Measurements from ENCODE around the gene AMIGO1. TPM values are rescaled to one million over a fixed set of nuclear protein-coding genes. Genes with fewer than 3 reads are reported as not detected.

AMIGO1 gene
- total RNA-seq, 1 experiment from 2014 or later, result 1.5 TPM

DNA sequence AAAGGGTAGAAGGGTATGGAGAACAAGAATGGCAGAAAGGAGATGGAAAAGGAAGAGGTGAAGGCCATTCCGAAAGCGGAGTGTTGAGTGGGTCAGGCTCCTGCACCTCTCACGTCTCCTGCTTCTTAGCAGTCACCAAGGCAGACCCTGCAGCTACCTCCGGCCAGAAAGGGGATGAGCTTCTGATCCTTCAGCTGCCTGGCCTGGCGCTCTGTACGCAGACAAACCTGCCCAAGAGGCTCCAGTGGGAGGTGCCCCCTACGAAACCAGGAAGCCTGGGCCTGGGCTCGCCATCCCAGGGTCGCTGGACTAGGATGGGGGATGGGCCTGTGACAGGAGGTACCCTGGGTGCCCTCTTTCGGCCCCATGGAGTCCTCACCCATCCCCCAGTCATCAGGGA, 33.1 kb upstream of the AMIGO1 start:
- no peaks in the 10 kb centered on the region for H3K9me3 Mint-ChIP-seq (ENCODE audit: unreplicated experiment)
- Histone ChIP-seq H3K4me3 (ENCODE audit: low read depth, low read length) (no peak overlapping the region), H3K4me1 (peaks cover 12% of the 10 kb centered on the region), H3K9me3 (no peaks in the 10 kb centered on the region), H3K36me3 (ENCODE audit: control insufficient read depth, insufficient read depth, low read length) (no peaks in the 10 kb centered on the region), H3K27me3 (replicated peaks; ENCODE audit: control insufficient read depth, insufficient read depth, low read length) (no peaks in the 10 kb centered on the region)
- no peak overlapping the region for H3K4me3 Mint-ChIP-seq (ENCODE audit: unreplicated experiment)
- H3K4me1 Mint-ChIP-seq (ENCODE audit: low read depth, unreplicated experiment), result no peaks in the 10 kb centered on the region
- TF ChIP-seq, protein P1, sequence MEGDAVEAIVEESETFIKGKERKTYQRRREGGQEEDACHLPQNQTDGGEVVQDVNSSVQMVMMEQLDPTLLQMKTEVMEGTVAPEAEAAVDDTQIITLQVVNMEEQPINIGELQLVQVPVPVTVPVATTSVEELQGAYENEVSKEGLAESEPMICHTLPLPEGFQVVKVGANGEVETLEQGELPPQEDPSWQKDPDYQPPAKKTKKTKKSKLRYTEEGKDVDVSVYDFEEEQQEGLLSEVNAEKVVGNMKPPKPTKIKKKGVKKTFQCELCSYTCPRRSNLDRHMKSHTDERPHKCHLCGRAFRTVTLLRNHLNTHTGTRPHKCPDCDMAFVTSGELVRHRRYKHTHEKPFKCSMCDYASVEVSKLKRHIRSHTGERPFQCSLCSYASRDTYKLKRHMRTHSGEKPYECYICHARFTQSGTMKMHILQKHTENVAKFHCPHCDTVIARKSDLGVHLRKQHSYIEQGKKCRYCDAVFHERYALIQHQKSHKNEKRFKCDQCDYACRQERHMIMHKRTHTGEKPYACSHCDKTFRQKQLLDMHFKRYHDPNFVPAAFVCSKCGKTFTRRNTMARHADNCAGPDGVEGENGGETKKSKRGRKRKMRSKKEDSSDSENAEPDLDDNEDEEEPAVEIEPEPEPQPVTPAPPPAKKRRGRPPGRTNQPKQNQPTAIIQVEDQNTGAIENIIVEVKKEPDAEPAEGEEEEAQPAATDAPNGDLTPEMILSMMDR (IDR thresholded peaks at IDR 0.05; ENCODE audit: insufficient read depth in 1 of 2, low read depth in 1 of 2, low read length in 1 of 2, severe bottlenecking in 1 of 2, unreplicated experiment in 1 of 2), result no peak
- CTCF ChIA-PET, result interaction anchor here (1.3 kb wide), 1 partner anchor 13 kb away, joined by 4 read pairs; no protein-coding TSS in a partner anchor
- peaks cover 3% of the 10 kb centered on the region for H3K36me3 Mint-ChIP-seq (ENCODE audit: insufficient read depth, unreplicated experiment)
- H3K27me3 Mint-ChIP-seq (ENCODE audit: insufficient read depth, unreplicated experiment), result peaks cover 9% of the 10 kb centered on the region
- DNase-seq, result no peak
- intact Hi-C loops (cut with micrococcal nuclease; ENCODE audit: unreplicated experiment), result no loop called here
- no peak overlapping the region for H3K27ac Mint-ChIP-seq (ENCODE audit: unreplicated experiment)
- BruUV-seq (replicated peaks), result no TSS peak
- POLR2A ChIA-PET, result no interaction called here

DNA sequence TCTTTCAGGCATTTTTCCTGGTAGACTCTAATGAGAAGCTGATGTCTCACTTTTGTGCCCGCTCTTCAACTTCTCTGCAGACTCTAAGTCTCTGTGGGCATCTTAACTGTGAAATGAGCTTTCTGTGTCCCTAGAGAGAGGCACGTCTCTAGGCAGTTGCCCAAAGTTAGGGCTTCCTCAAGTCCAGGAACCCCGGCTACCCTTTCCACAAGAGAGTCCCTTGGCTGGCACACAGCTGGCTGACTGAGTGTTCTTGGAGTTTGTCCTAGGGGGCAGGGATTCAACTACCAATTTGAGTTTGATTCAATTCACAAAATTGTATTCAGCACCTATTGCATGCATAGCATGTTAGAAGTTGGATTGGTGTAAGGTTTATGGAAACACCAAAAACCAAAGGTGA, 31.6 kb upstream of the AMIGO1 start:
- Histone ChIP-seq H3K4me1 (no peaks in the 10 kb centered on the region), H3K36me3 (ENCODE audit: control insufficient read depth, insufficient read depth, low read length) (no peaks in the 10 kb centered on the region), H3K4me3 (ENCODE audit: low read depth, low read length) (no peak overlapping the region), H3K9me3 (no peaks in the 10 kb centered on the region), H3K27me3 (replicated peaks; ENCODE audit: control insufficient read depth, insufficient read depth, low read length) (no peaks in the 10 kb centered on the region)
- H3K9me3 Mint-ChIP-seq (ENCODE audit: unreplicated experiment), result no peaks in the 10 kb centered on the region
- POLR2A ChIA-PET, result no interaction called here
- BruUV-seq (replicated peaks), result no TSS peak
- H3K27ac Mint-ChIP-seq (ENCODE audit: unreplicated experiment), result no peak overlapping the region
- intact Hi-C loops (cut with micrococcal nuclease; ENCODE audit: unreplicated experiment), result no loop called here
- H3K36me3 Mint-ChIP-seq (ENCODE audit: insufficient read depth, unreplicated experiment), result no peaks in the 10 kb centered on the region
- DNase-seq, result no peak
- TF ChIP-seq, protein P1 (IDR thresholded peaks at IDR 0.05; ENCODE audit: insufficient read depth in 1 of 2, low read depth in 1 of 2, low read length in 1 of 2, severe bottlenecking in 1 of 2, unreplicated experiment in 1 of 2), result no peak
- CTCF ChIA-PET, result no interaction called here
- H3K4me1 Mint-ChIP-seq (ENCODE audit: low read depth, unreplicated experiment), result no peaks in the 10 kb centered on the region
- H3K4me3 Mint-ChIP-seq (ENCODE audit: unreplicated experiment), result no peak overlapping the region
- peaks cover 9% of the 10 kb centered on the region for H3K27me3 Mint-ChIP-seq (ENCODE audit: insufficient read depth, unreplicated experiment)

DNA sequence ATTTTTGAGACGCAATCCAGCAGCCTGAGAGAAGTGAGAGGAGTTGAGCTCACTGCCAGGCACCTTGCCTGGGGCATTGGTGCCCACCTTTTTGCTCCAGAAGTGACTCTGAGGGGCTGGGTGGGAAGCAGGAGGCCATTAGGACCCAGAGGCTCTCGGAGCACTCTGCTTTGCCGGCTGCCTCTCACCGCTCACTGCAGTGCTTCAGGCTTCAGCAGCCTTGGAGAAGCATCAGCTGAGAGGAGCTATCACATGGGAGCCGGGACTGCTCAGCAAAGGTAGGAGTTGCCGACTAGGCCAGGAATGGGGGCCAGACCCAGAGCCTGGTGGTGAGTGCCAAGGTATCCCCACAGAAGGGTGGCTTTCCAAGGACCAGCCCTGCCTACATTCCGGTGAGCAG, 30.1 kb upstream of the AMIGO1 start, which contains the start of gene GPR61:
GPR61 (plus strand) TSS at position 197 of the 400 bp plus-strand sequence. CDS start 3,151 bp downstream, outside the sequence.
- no peak for DNase-seq
- BruUV-seq (replicated peaks), result no TSS peak
- Mint-ChIP-seq H3K4me3 (ENCODE audit: unreplicated experiment) (no peak within 1 kb of the TSS), H3K9me3 (ENCODE audit: unreplicated experiment) (no peaks in the 10 kb centered on the region), H3K4me1 (ENCODE audit: low read depth, unreplicated experiment) (no peaks in the 10 kb centered on the region), H3K27me3 (ENCODE audit: insufficient read depth, unreplicated experiment) (peaks cover 9% of the 10 kb centered on the region), H3K36me3 (ENCODE audit: insufficient read depth, unreplicated experiment) (no peaks in the 10 kb centered on the region), H3K27ac (ENCODE audit: unreplicated experiment) (no peak within 1 kb of the TSS)
- CTCF ChIA-PET, result no interaction called here
- TF ChIP-seq, protein P1 (IDR thresholded peaks at IDR 0.05; ENCODE audit: insufficient read depth in 1 of 2, low read depth in 1 of 2, low read length in 1 of 2, severe bottlenecking in 1 of 2, unreplicated experiment in 1 of 2), result no peak
- Histone ChIP-seq H3K27me3 (replicated peaks; ENCODE audit: control insufficient read depth, insufficient read depth, low read length) (no peaks in the 10 kb centered on the region), H3K4me1 (no peaks in the 10 kb centered on the region), H3K9me3 (no peaks in the 10 kb centered on the region), H3K36me3 (ENCODE audit: control insufficient read depth, insufficient read depth, low read length) (no peaks in the 10 kb centered on the region), H3K4me3 (ENCODE audit: low read depth, low read length) (no peak within 1 kb of the TSS)
- POLR2A ChIA-PET, result no interaction called here
- intact Hi-C loops (cut with micrococcal nuclease; ENCODE audit: unreplicated experiment), result no loop called here

Data from Caco-2 (cell line).